Measurements from ENCODE around the gene ATF7. TPM values are rescaled to one million over a fixed set of nuclear protein-coding genes. Genes with fewer than 3 reads are reported as not detected.

ATF7 gene
- total and polyA plus RNA-seq, 2 donors (not counting 3 experiments of a cell fraction or from before 2014, with no cell fraction given), result 36.0 to 68.5 TPM

DNA sequence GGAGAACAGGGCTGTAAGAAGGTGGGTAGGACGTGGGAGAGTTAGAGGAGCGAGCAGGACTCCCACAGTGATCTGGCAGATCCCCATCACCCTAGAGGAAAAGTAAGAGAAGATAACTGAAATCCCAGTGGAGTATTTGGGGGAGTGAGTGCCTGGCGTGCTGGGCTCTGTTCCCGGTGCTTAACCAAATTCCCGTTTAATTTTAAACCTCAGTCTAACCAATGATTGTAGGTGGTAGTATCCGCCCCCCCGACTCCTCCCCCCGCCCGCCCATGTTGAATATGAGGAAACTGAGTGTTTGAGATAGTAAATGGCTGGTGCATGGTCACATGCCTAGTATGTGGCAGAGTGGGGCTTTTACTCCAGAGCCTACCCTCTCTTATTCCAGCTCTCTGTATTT lies 123.9 kb downstream of the ATF7 start:
- dilution Hi-C loops (cut with MboI; ENCODE audit: extremely low pct_ligation_motif_present, low sequenced_read_pairs), result no loop called here
- H3K27me3 ChIP-seq (ENCODE audit: control insufficient read depth in 2 of 2, insufficient read depth in 2 of 2, low read length in 2 of 2), result no peaks in the 10 kb centered on the region
- H3K4me3 ChIP-seq (replicated peaks in 1 of 3; ENCODE audit: insufficient read depth in 1 of 3, low read depth in 1 of 3, low read length in 3 of 3), result peak overlapping the region in 2 of 3 experiments; percentile 49 to 54
- ChIA-PET POLR2A (no interaction called here), CTCF (interaction anchor here (0.5 to 1.2 kb wide), 3 partner anchors 12 to 150 kb away, joined by 3 to 4 read pairs (median 3); no protein-coding TSS in a partner anchor)
- BruUV-seq (replicated peaks), result no TSS peak
- peaks cover 32% of the 10 kb centered on the region for H3K4me1 ChIP-seq (ENCODE audit: control insufficient read depth, extremely low read depth, insufficient read depth, low read length)
- peak overlapping the region; percentile 64 for H3K9ac ChIP-seq (replicated peaks; ENCODE audit: extremely low read depth, insufficient read depth, low read length)
- H4K20me1 ChIP-seq (replicated peaks; ENCODE audit: control insufficient read depth, extremely low read depth, insufficient read depth, low read length), result no peaks in the 10 kb centered on the region
- TF ChIP-seq POLR2A (IDR thresholded peaks at IDR 0.05; ENCODE audit: low read depth, low read length) (no peak), FOS (IDR thresholded peaks at IDR 0.05; ENCODE audit: borderline replicate concordance, insufficient read depth, low read length) (no peak), EZH2 (IDR thresholded peaks at IDR 0.05; ENCODE audit: borderline replicate concordance, low read depth, low read length, severe bottlenecking) (no peak), GATA2 (IDR thresholded peaks at IDR 0.05; ENCODE audit: insufficient read depth, insufficient read length, low read depth, low read length) (no peak), JUN (IDR thresholded peaks at IDR 0.05; ENCODE audit: borderline replicate concordance, insufficient read depth, insufficient read length, low read depth) (no peak), MYC (IDR thresholded peaks at IDR 0.05; ENCODE audit: low read depth, low read length) (no peak)
- H3K9me1 ChIP-seq (replicated peaks; ENCODE audit: control insufficient read depth, extremely low read depth, insufficient read depth, low read length), result no peaks in the 10 kb centered on the region
- peaks cover 0 to 29% of the 10 kb centered on the region in 2 experiments for H3K36me3 ChIP-seq (ENCODE audit: control insufficient read depth in 2 of 2, extremely low read depth in 1 of 2, insufficient read depth in 2 of 2, low read length in 2 of 2)
- H3K4me2 ChIP-seq (ENCODE audit: insufficient read depth, low read length), result peak overlapping the region; percentile 74
- no peak overlapping the region for H2AFZ ChIP-seq (ENCODE audit: low read depth, low read length)
- intact Hi-C loops (cut with micrococcal nuclease), result loop anchor here (5.0 kb wide), 1 partner anchor 280 kb away; no protein-coding TSS in a partner anchor
- peak; percentile 51 for DNase-seq (ENCODE audit: low read depth, low spot score)
- FAIRE-seq, result peak; percentile 55
- no peaks in the 10 kb centered on the region for H3K9me3 ChIP-seq (replicated peaks; ENCODE audit: control insufficient read depth, insufficient read depth, low read length)
- peak overlapping the region; percentile 7 for H3K27ac ChIP-seq (ENCODE audit: insufficient read depth, low read depth, low read length)
- peaks cover 15% of the 10 kb centered on the region for H3K79me2 ChIP-seq (ENCODE audit: control insufficient read depth, insufficient read depth, low read length)

GRCh38 chr12:53501615-53502181 lies 124.5 kb downstream of the ATF7 start:
- no peak for DNase-seq (ENCODE audit: low read depth, low spot score)
- FAIRE-seq, result peak; percentile 48
- Histone ChIP-seq H2AFZ (ENCODE audit: low read depth, low read length) (peak overlapping the region; percentile 60), H3K36me3 (ENCODE audit: control insufficient read depth in 2 of 2, extremely low read depth in 1 of 2, insufficient read depth in 2 of 2, low read length in 2 of 2) (peaks cover 0 to 24% of the 10 kb centered on the region in 2 experiments), H3K4me3 (replicated peaks in 1 of 3; ENCODE audit: insufficient read depth in 1 of 3, low read depth in 1 of 3, low read length in 3 of 3) (peak overlapping the region; percentile 2 to 54 (median 49)), H3K79me2 (ENCODE audit: control insufficient read depth, insufficient read depth, low read length) (peaks cover 15% of the 10 kb centered on the region), H4K20me1 (replicated peaks; ENCODE audit: control insufficient read depth, extremely low read depth, insufficient read depth, low read length) (no peaks in the 10 kb centered on the region), H3K4me1 (ENCODE audit: control insufficient read depth, extremely low read depth, insufficient read depth, low read length) (peaks cover 32% of the 10 kb centered on the region), H3K4me2 (ENCODE audit: insufficient read depth, low read length) (peak overlapping the region; percentile 74), H3K9ac (replicated peaks; ENCODE audit: extremely low read depth, insufficient read depth, low read length) (peak overlapping the region; percentile 64), H3K9me1 (replicated peaks; ENCODE audit: control insufficient read depth, extremely low read depth, insufficient read depth, low read length) (no peaks in the 10 kb centered on the region), H3K27me3 (ENCODE audit: control insufficient read depth in 2 of 2, insufficient read depth in 2 of 2, low read length in 2 of 2) (no peaks in the 10 kb centered on the region), H3K27ac (ENCODE audit: insufficient read depth, low read depth, low read length) (peak overlapping the region; percentile 52), H3K9me3 (replicated peaks; ENCODE audit: control insufficient read depth, insufficient read depth, low read length) (no peaks in the 10 kb centered on the region)
- intact Hi-C loops (cut with micrococcal nuclease) (loop anchor here (1.0 to 5.0 kb wide), 5 partner anchors 8 to 279 kb away; partner anchors contain the start of genes AAAS, ATP5MC2 and PCBP2), dilution Hi-C loops (cut with MboI; ENCODE audit: extremely low pct_ligation_motif_present, low sequenced_read_pairs) (no loop called here)
- ChIA-PET CTCF (interaction anchor here (0.6 to 2.5 kb wide), 9 partner anchors 9 to 206 kb away, joined by 3 to 12 read pairs (median 4); partner anchors contain the start of gene PFDN5), POLR2A (interaction anchor here (0.7 to 1.6 kb wide), 7 partner anchors 13 to 206 kb away, joined by 3 to 8 read pairs (median 5); partner anchors contain the start of genes PFDN5 and SP1)
- BruUV-seq (replicated peaks), result TSS peak; percentile 46
- TF ChIP-seq POLR2A (IDR thresholded peaks at IDR 0.05; ENCODE audit: low read depth, low read length) (peak; percentile 73), MYC (IDR thresholded peaks at IDR 0.05; ENCODE audit: low read depth, low read length) (no peak)
